HepG2 (cell line): ENCODE data around the gene CYP26B1.

Source experiments
- CTCF ChIP-seq: sonication (generic); formaldehyde crosslinking; IDR thresholded peaks from 2 replicates; pipeline ENCODE4 v1.5.0; 2020; ENCODE audit warnings: mild to moderate bottlenecking, missing genetic modification reagents, moderate library complexity
- ELF1 ChIP-seq: sonication (generic); formaldehyde crosslinking; IDR thresholded peaks from 2 replicates; pipeline ENCODE4 v1.4.0; 2020; ENCODE audit warnings: missing genetic modification reagents
- MAZ ChIP-seq, 2 experiments: sonication (generic) in 1 of 2; formaldehyde crosslinking in 1 of 2; IDR thresholded peaks; 2 replicates each; pipeline versions ENCODE4 v1.5.0 to v1.6.1; 2012 to 2020; ENCODE audit warnings: low read depth in 2 of 2, mild to moderate bottlenecking in 2 of 2, borderline replicate concordance in 1 of 2, improper control_type of control experiment in 1 of 2, low read length in 1 of 2, missing genetic modification reagents in 1 of 2, moderate library complexity in 1 of 2
- MNT ChIP-seq: fragments of 450-650 bp; IDR thresholded peaks from 2 replicates; pipeline ENCODE4 v1.6.1; 2016
- NFAT5 ChIP-seq: sonication (generic); formaldehyde crosslinking; IDR thresholded peaks from 2 replicates; pipeline ENCODE4 v1.4.0; 2020; ENCODE audit warnings: missing genetic modification reagents
- POLR2A ChIP-seq, 2 experiments: IDR thresholded peaks; 2 replicates each; pipeline ENCODE4 v1.6.1; 2011; ENCODE audit warnings: low read depth in 2 of 2, low read length in 2 of 2, mild to moderate bottlenecking in 1 of 2, moderate library complexity in 1 of 2; ENCODE audit not compliant: insufficient read depth in 1 of 2
- POLR2AphosphoS5 ChIP-seq: IDR thresholded peaks from 2 replicates; pipeline ENCODE4 v1.6.1; 2012; ENCODE audit warnings: low read depth, low read length
- RBAK ChIP-seq: sonication (generic); formaldehyde crosslinking; IDR thresholded peaks from 2 replicates; pipeline ENCODE4 v1.5.1; 2020; ENCODE audit warnings: mild to moderate bottlenecking, missing genetic modification reagents
- REL ChIP-seq: sonication (generic); formaldehyde crosslinking; conservative IDR thresholded peaks from 2 replicates; pipeline ENCODE4 v1.8.0; 2022; ENCODE audit warnings: mild to moderate bottlenecking, missing genetic modification reagents, moderate library complexity
- SMARCC2 ChIP-seq: fragments of 450-650 bp; IDR thresholded peaks from 2 replicates; pipeline ENCODE4 v1.6.1; 2017; ENCODE audit warnings: antibody characterized with exemption, mild to moderate bottlenecking
- TAF1 ChIP-seq: sonication (generic); formaldehyde crosslinking; IDR thresholded peaks from 2 replicates; pipeline ENCODE4 v1.4.0; 2020; ENCODE audit warnings: missing genetic modification reagents
- ZNF253 ChIP-seq: sonication (generic); formaldehyde crosslinking; IDR thresholded peaks from 2 replicates; pipeline ENCODE4 v1.8.0; 2022; ENCODE audit warnings: mild to moderate bottlenecking, missing genetic modification reagents, borderline replicate concordance
- ZNF780A ChIP-seq: sonication (generic); formaldehyde crosslinking; IDR thresholded peaks from 2 replicates; pipeline ENCODE4 v1.8.0; 2022; ENCODE audit warnings: mild to moderate bottlenecking, missing genetic modification reagents, moderate library complexity

GRCh38 chr2:72138921-72139381 lies 8.7 kb downstream of the CYP26B1 start:
- TF ChIP-seq CTCF (no peak; the same call in 1 of the 2 replicates), TAF1 (CRISPR knock-in tag) (no peak), POLR2AphosphoS5 (no peak), ZNF253 (no peak), MAZ (IDR thresholded peaks at IDR 0.05; ENCODE audit: borderline replicate concordance, low read depth, low read length) (no peak), MAZ (CRISPR knock-in tag; IDR thresholded peaks at IDR 0.05; ENCODE audit: low read depth) (no peak), ELF1 (no peak), ZNF780A (CRISPR knock-in tag) (no peak), RBAK (no peak), NFAT5 (CRISPR knock-in tag) (no peak), SMARCC2 (no peak), MNT (no peak), REL (CRISPR knock-in tag) (no peak), POLR2A (IDR thresholded peaks at IDR 0.05; ENCODE audit: insufficient read depth in 1 of 2, low read depth in 2 of 2, low read length in 2 of 2) (no peak)
